ENCODE measurements around the gene XYLB. TPM values are rescaled to one million over a fixed set of nuclear protein-coding genes. Genes with fewer than 3 reads are reported as not detected.

XYLB gene
- total RNA-seq, 1 donor, result 10.1 TPM

GRCh38 chr3:38359038-38359437 lies 12.5 kb downstream of the XYLB start:
- no peak for DNase-seq (ENCODE audit: insufficient read length, low spot score, missing footprints)
- no peak overlapping the region for H2AFZ ChIP-seq (ENCODE audit: low read length)
- TF ChIP-seq, protein P1, sequence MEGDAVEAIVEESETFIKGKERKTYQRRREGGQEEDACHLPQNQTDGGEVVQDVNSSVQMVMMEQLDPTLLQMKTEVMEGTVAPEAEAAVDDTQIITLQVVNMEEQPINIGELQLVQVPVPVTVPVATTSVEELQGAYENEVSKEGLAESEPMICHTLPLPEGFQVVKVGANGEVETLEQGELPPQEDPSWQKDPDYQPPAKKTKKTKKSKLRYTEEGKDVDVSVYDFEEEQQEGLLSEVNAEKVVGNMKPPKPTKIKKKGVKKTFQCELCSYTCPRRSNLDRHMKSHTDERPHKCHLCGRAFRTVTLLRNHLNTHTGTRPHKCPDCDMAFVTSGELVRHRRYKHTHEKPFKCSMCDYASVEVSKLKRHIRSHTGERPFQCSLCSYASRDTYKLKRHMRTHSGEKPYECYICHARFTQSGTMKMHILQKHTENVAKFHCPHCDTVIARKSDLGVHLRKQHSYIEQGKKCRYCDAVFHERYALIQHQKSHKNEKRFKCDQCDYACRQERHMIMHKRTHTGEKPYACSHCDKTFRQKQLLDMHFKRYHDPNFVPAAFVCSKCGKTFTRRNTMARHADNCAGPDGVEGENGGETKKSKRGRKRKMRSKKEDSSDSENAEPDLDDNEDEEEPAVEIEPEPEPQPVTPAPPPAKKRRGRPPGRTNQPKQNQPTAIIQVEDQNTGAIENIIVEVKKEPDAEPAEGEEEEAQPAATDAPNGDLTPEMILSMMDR (IDR thresholded peaks at IDR 0.05; ENCODE audit: extremely low read depth, low read depth, low read length), result no peak
- no peaks in the 10 kb centered on the region for H4K20me1 ChIP-seq (ENCODE audit: insufficient read depth, low read length)
- H3K36me3 ChIP-seq (ENCODE audit: insufficient read depth, low read length), result peaks cover 12% of the 10 kb centered on the region
- no peak overlapping the region for H3K4me3 ChIP-seq (ENCODE audit: insufficient read depth, low read length)
- H3K4me2 ChIP-seq (ENCODE audit: insufficient read depth, low read length), result no peak overlapping the region
- no peaks in the 10 kb centered on the region for H3K27me3 ChIP-seq (ENCODE audit: insufficient read depth, low read length)
- H3K9me3 ChIP-seq (ENCODE audit: low read depth, low read length), result no peaks in the 10 kb centered on the region
- H3K27ac ChIP-seq (ENCODE audit: low read depth, low read length), result no peak overlapping the region
- peaks cover 6% of the 10 kb centered on the region for H3K79me2 ChIP-seq (ENCODE audit: insufficient read depth, low read length)
- peaks cover 4% of the 10 kb centered on the region for H3K4me1 ChIP-seq (ENCODE audit: insufficient read depth, low read length)

DNA sequence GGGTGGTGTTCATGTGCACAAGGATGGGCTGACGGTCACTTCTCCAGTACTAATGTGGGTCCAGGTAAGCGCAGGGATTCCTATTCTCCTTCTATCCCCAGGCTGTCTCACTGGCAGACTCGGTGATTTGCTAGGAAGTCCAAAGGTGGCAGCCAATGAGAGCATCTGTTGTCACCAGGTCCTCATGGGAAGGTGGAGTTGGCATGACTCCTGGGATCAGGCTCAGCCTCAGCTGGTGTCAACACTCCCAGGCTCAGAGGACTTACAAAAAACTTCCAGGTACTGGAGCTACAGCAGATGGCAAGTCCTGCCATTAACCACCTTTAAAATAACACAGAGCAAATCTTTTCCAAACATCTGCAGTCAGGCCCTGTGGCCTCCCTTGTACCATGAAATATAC lies 13.8 kb downstream of the XYLB start:
- H3K9me3 ChIP-seq (ENCODE audit: low read depth, low read length), result no peaks in the 10 kb centered on the region
- DNase-seq (ENCODE audit: insufficient read length, low spot score, missing footprints), result no peak
- H3K36me3 ChIP-seq (ENCODE audit: insufficient read depth, low read length), result peaks cover 12% of the 10 kb centered on the region
- H3K4me2 ChIP-seq (ENCODE audit: insufficient read depth, low read length), result no peak overlapping the region
- TF ChIP-seq, protein P1 (IDR thresholded peaks at IDR 0.05; ENCODE audit: extremely low read depth, low read depth, low read length), result no peak
- no peak overlapping the region for H3K4me3 ChIP-seq (ENCODE audit: insufficient read depth, low read length)
- H3K27me3 ChIP-seq (ENCODE audit: insufficient read depth, low read length), result no peaks in the 10 kb centered on the region
- no peak overlapping the region for H3K27ac ChIP-seq (ENCODE audit: low read depth, low read length)
- H3K79me2 ChIP-seq (ENCODE audit: insufficient read depth, low read length), result peaks cover 2% of the 10 kb centered on the region
- H2AFZ ChIP-seq (ENCODE audit: low read length), result no peak overlapping the region
- no peaks in the 10 kb centered on the region for H4K20me1 ChIP-seq (ENCODE audit: insufficient read depth, low read length)
- H3K4me1 ChIP-seq (ENCODE audit: insufficient read depth, low read length), result no peaks in the 10 kb centered on the region

- H3K79me2 ChIP-seq (ENCODE audit: insufficient read depth, low read length), result peaks cover 2% of the 10 kb centered on the region
- TF ChIP-seq, protein P1 (IDR thresholded peaks at IDR 0.05; ENCODE audit: extremely low read depth, low read depth, low read length), result no peak
- H3K4me3 ChIP-seq (ENCODE audit: insufficient read depth, low read length), result no peak overlapping the region
- H3K36me3 ChIP-seq (ENCODE audit: insufficient read depth, low read length), result peaks cover 12% of the 10 kb centered on the region
- no peak overlapping the region for H2AFZ ChIP-seq (ENCODE audit: low read length)
- no peaks in the 10 kb centered on the region for H3K27me3 ChIP-seq (ENCODE audit: insufficient read depth, low read length)
- H3K4me2 ChIP-seq (ENCODE audit: insufficient read depth, low read length), result no peak overlapping the region
- no peak for DNase-seq (ENCODE audit: insufficient read length, low spot score, missing footprints)
- no peaks in the 10 kb centered on the region for H3K9me3 ChIP-seq (ENCODE audit: low read depth, low read length)
- no peaks in the 10 kb centered on the region for H3K4me1 ChIP-seq (ENCODE audit: insufficient read depth, low read length)
- H4K20me1 ChIP-seq (ENCODE audit: insufficient read depth, low read length), result no peaks in the 10 kb centered on the region
- no peak overlapping the region for H3K27ac ChIP-seq (ENCODE audit: low read depth, low read length)
Measured at GRCh38 chr3:38361496-38361895, 14.9 kb downstream of the XYLB start.

GRCh38 chr3:38362825-38363224 lies 16.2 kb downstream of the XYLB start:
- peaks cover 13% of the 10 kb centered on the region for H3K36me3 ChIP-seq (ENCODE audit: insufficient read depth, low read length)
- H3K27ac ChIP-seq (ENCODE audit: low read depth, low read length), result no peak overlapping the region
- TF ChIP-seq, protein P1 (IDR thresholded peaks at IDR 0.05; ENCODE audit: extremely low read depth, low read depth, low read length), result no peak
- H3K4me2 ChIP-seq (ENCODE audit: insufficient read depth, low read length), result no peak overlapping the region
- H3K27me3 ChIP-seq (ENCODE audit: insufficient read depth, low read length), result no peaks in the 10 kb centered on the region
- no peaks in the 10 kb centered on the region for H4K20me1 ChIP-seq (ENCODE audit: insufficient read depth, low read length)
- no peak overlapping the region for H2AFZ ChIP-seq (ENCODE audit: low read length)
- no peak for DNase-seq (ENCODE audit: insufficient read length, low spot score, missing footprints)
- H3K4me1 ChIP-seq (ENCODE audit: insufficient read depth, low read length), result no peaks in the 10 kb centered on the region
- H3K79me2 ChIP-seq (ENCODE audit: insufficient read depth, low read length), result no peaks in the 10 kb centered on the region
- no peaks in the 10 kb centered on the region for H3K9me3 ChIP-seq (ENCODE audit: low read depth, low read length)
- no peak overlapping the region for H3K4me3 ChIP-seq (ENCODE audit: insufficient read depth, low read length)

All from osteoblast (primary cell).